Ascending aorta (tissue), 2 donors: ENCODE results near the gene SCIN. TPM values are rescaled to one million over a fixed set of nuclear protein-coding genes. Genes with fewer than 3 reads are reported as not detected.

ENCODE experiments used
- DNase-seq, 2 donors: peaks; one replicate each; pipeline ENCODE4 v3.0.0-alpha.2; 2019; ENCODE audit warnings: low spot score in 2 of 2
- H3K27ac ChIP-seq, 2 donors: fragments of 200-600 bp; sonication (generic); one replicate each; pipeline ENCODE4 v1.5.1; 2016 to 2017; ENCODE audit warnings: mild to moderate bottlenecking in 1 of 2
- H3K27me3 ChIP-seq: fragments of 200-600 bp; sonication (generic); one replicate; pipeline ENCODE4 v1.5.1; 2017
- H3K36me3 ChIP-seq, 2 donors: fragments of 200-600 bp; sonication (generic); one replicate each; pipeline ENCODE4 v1.5.1; 2016
- H3K4me1 ChIP-seq, 2 donors: fragments of 200-600 bp; sonication (generic); one replicate each; pipeline ENCODE4 v1.5.1; 2016 to 2017; ENCODE audit warnings: mild to moderate bottlenecking in 1 of 2
- H3K4me3 ChIP-seq, 2 donors: fragments of 200-600 bp; sonication (generic); one replicate each; pipeline ENCODE4 v1.5.1; 2016 to 2017; ENCODE audit warnings: mild to moderate bottlenecking in 1 of 2
- H3K9me3 ChIP-seq, 2 donors: fragments of 200-600 bp; sonication (generic); one replicate each; pipeline ENCODE4 v1.5.1; 2016
- CTCF ChIP-seq, 3 experiments: fragments of 200-600 bp in 2 of 3; fragments of 450-650 bp in 1 of 3; sonication (generic) in 2 of 3; IDR thresholded peaks; one replicate each; pipeline ENCODE4 v1.5.1; 2016 to 2019; ENCODE audit warnings: antibody characterized with exemption in 3 of 3, mild to moderate bottlenecking in 1 of 3, moderate library complexity in 1 of 3
- intact Hi-C: fragments of 100-400 bp; cut with DNase I; formaldehyde crosslinking; loops from one replicate; pipeline ENCODE4 v1.15.1; 2023
- total RNA-seq: library from RNA; depleted of rRNA; stranded (reverse); fragments of >200 nt; gene quantifications from one replicate; pipeline ENCODE4 v1.1.0, GENCODE V29; 2016

Gene SCIN
- total RNA-seq, 1 donor from 2014 or later = not detected

- Histone ChIP-seq H3K4me1 (no peaks in the 10 kb centered on the region), H3K36me3 (no peaks in the 10 kb centered on the region), H3K4me3 (no peak overlapping the region), H3K27me3 (no peaks in the 10 kb centered on the region), H3K9me3 (no peaks in the 10 kb centered on the region), H3K27ac (no peak overlapping the region)
- intact Hi-C loops = no loop called here
- TF ChIP-seq CTCF (IDR thresholded peaks at IDR 0.05) = no peak
- DNase-seq = no peak
These were observed 63.1 kb downstream of the SCIN start for GRCh38 chr7:12633582-12633981.

- no peak for TF ChIP-seq CTCF (IDR thresholded peaks at IDR 0.05)
- Histone ChIP-seq H3K4me1 (no peaks in the 10 kb centered on the region), H3K27me3 (no peaks in the 10 kb centered on the region), H3K27ac (no peak overlapping the region), H3K9me3 (no peaks in the 10 kb centered on the region), H3K4me3 (no peak overlapping the region), H3K36me3 (no peaks in the 10 kb centered on the region)
- DNase-seq = no peak
- intact Hi-C loops = no loop called here
These were observed 65.3 kb downstream of the SCIN start for GRCh38 chr7:12635830-12636229.

GRCh38 chr7:12637328-12637727, 66.8 kb downstream of the SCIN start:
- no peaks in the 10 kb centered on the region for H3K27me3 ChIP-seq
- no peak for TF ChIP-seq CTCF (IDR thresholded peaks at IDR 0.05)
- H3K36me3 ChIP-seq = no peaks in the 10 kb centered on the region
- no peak for DNase-seq
- intact Hi-C loops = no loop called here
- no peaks in the 10 kb centered on the region for H3K9me3 ChIP-seq
- no peak overlapping the region for H3K27ac ChIP-seq
- H3K4me3 ChIP-seq = no peak overlapping the region
- no peaks in the 10 kb centered on the region for H3K4me1 ChIP-seq

GRCh38 chr7:12637819-12638592, 67.5 kb downstream of the SCIN start:
- no peaks in the 10 kb centered on the region for H3K9me3 ChIP-seq
- H3K4me3 ChIP-seq = no peak overlapping the region
- no peaks in the 10 kb centered on the region for H3K36me3 ChIP-seq
- H3K4me1 ChIP-seq = no peaks in the 10 kb centered on the region
- no peaks in the 10 kb centered on the region for H3K27me3 ChIP-seq
- no peak overlapping the region for H3K27ac ChIP-seq
- TF ChIP-seq CTCF (IDR thresholded peaks at IDR 0.05) = no peak
- no peak for DNase-seq
- intact Hi-C loops = loop anchor here (2.0 kb wide), 1 partner anchor 625 kb away; no protein-coding TSS in a partner anchor

- intact Hi-C loops = loop anchor here (2.0 kb wide), 1 partner anchor 624 kb away; no protein-coding TSS in a partner anchor
- Histone ChIP-seq H3K9me3 (no peaks in the 10 kb centered on the region), H3K4me3 (no peak overlapping the region), H3K4me1 (no peaks in the 10 kb centered on the region), H3K36me3 (no peaks in the 10 kb centered on the region), H3K27ac (no peak overlapping the region), H3K27me3 (no peaks in the 10 kb centered on the region)
- TF ChIP-seq CTCF (IDR thresholded peaks at IDR 0.05) = peak; percentile 23 to 68 (median 59)
- DNase-seq = no peak
These were observed 68.4 kb downstream of the SCIN start for GRCh38 chr7:12638851-12639456.
